GM12878 (cell line): ENCODE measurements around the gene PRG3. TPM values are rescaled to one million over a fixed set of nuclear protein-coding genes. Genes with fewer than 3 reads are reported as not detected.

ENCODE experiments used
- ATAC-seq: fragments of 200-7000 bp; cut with Tn5 transposase; 3 replicates; pipeline ENCODE4 v1.9.1; 2020; ENCODE audit warnings: mild to moderate bottlenecking, moderate library complexity
- BruUV-seq: library from RNA; stranded (reverse); fragments of 400-500 nt; replicated peaks from 2 replicates; lab custom pipeline; 2021; lab: Mats Ljungman, UMichigan
- CTCF ChIA-PET: fragments of 300-600 bp; sonication (Branson Sonifier 250); formaldehyde crosslinking; extraction: SDS; loops from one replicate; lab custom pipeline; 2021; ENCODE audit warnings: inconsistent platforms; lab: Yijun Ruan, JAX
- POLR2A ChIA-PET: fragments of 350-600 bp; formaldehyde crosslinking; extraction: SDS; loops from one replicate; lab custom pipeline; 2021; ENCODE audit warnings: inconsistent platforms; lab: Charles Lee
- RAD21 ChIA-PET: fragments of 300-600 bp; sonication (Branson Sonifier 250); formaldehyde crosslinking; loops from one replicate; lab custom pipeline; 2023; ENCODE audit warnings: antibody characterized with exemption; ENCODE audit not compliant: unreplicated experiment; lab: Charles Lee
- SMC1A ChIA-PET: fragments of 300-600 bp; sonication (Branson Sonifier 250); formaldehyde crosslinking; loops from one replicate; lab custom pipeline; 2023; ENCODE audit not compliant: unreplicated experiment, uncharacterized antibody; lab: Charles Lee
- DNase-seq: peaks from one replicate; pipeline ENCODE4 v3.0.0-alpha.2; 2011; ENCODE audit warnings: low read depth, low spot score
- FAIRE-seq: peaks from 3 replicates; lab custom pipeline; 2011; peaks lifted over from hg19 to GRCh38; lab: Jason Lieb, UNC
- H2AFZ ChIP-seq: 2 replicates; pipeline ENCODE4 v1.6.0; 2011; ENCODE audit warnings: low read depth, low read length, control low read depth; ENCODE audit not compliant: control insufficient read depth
- H3K27ac ChIP-seq: 2 replicates; pipeline ENCODE4 v1.5.1; 2011; ENCODE audit warnings: control low read depth; ENCODE audit not compliant: control insufficient read depth, insufficient read depth
- H3K27me3 ChIP-seq, 2 experiments: replicated peaks in 1 of 2; 2 replicates each; pipeline versions ENCODE4 v1.6.0 to v1.6.1; 2011; ENCODE audit warnings: low read length in 1 of 2; ENCODE audit not compliant: control insufficient read depth in 2 of 2, insufficient read depth in 2 of 2
- H3K36me3 ChIP-seq, 2 experiments: 2 replicates each; pipeline ENCODE4 v1.5.1; 2011; ENCODE audit warnings: low read length in 1 of 2; ENCODE audit not compliant: control insufficient read depth in 2 of 2, insufficient read depth in 2 of 2
- H3K4me1 ChIP-seq: 2 replicates; pipeline ENCODE4 v1.6.1; 2011; ENCODE audit warnings: mild to moderate bottlenecking, low read length, moderate library complexity, mixed read lengths; ENCODE audit not compliant: control insufficient read depth, insufficient read depth
- H3K4me2 ChIP-seq: 2 replicates; pipeline ENCODE4 v1.6.0; 2011; ENCODE audit warnings: control low read depth; ENCODE audit not compliant: control insufficient read depth, insufficient read depth
- H3K4me3 ChIP-seq: fragments of 200-600 bp; sonication (generic); 2 replicates; pipeline ENCODE4 v1.5.1; 2016
- H3K79me2 ChIP-seq: 2 replicates; pipeline ENCODE4 v1.6.0; 2011; ENCODE audit warnings: low read length; ENCODE audit not compliant: control insufficient read depth, insufficient read depth
- H3K9ac ChIP-seq: 2 replicates; pipeline ENCODE4 v1.8.0; 2011; ENCODE audit warnings: low read length, control low read depth, mixed read lengths; ENCODE audit not compliant: control insufficient read depth, insufficient read depth
- H3K9me3 ChIP-seq: replicated peaks from 3 replicates; pipeline ENCODE4 v1.5.1; 2011; ENCODE audit warnings: mild to moderate bottlenecking, low read length; ENCODE audit not compliant: control insufficient read depth, insufficient read depth
- H4K20me1 ChIP-seq: 2 replicates; pipeline ENCODE4 v1.6.0; 2011; ENCODE audit not compliant: control insufficient read depth, insufficient read depth
- CREM ChIP-seq: IDR thresholded peaks from 2 replicates; pipeline ENCODE4 v1.6.1; 2014; ENCODE audit warnings: antibody characterized with exemption, low read depth
- ESRRA ChIP-seq: IDR thresholded peaks from 2 replicates; pipeline ENCODE4 v1.6.1; 2012; ENCODE audit warnings: mild to moderate bottlenecking, low read length, improper control_type of control experiment
- IKZF1 ChIP-seq: fragments of 450-650 bp; conservative IDR thresholded peaks from 2 replicates; pipeline ENCODE4 v1.6.1; 2017; ENCODE audit warnings: antibody characterized with exemption, mild to moderate bottlenecking
- NFYB ChIP-seq: IDR thresholded peaks from 2 replicates; pipeline ENCODE4 v1.6.1; 2011; ENCODE audit warnings: low read depth, mild to moderate bottlenecking, low read length, improper control_type of control experiment, moderate library complexity; ENCODE audit not compliant: insufficient read depth
- RAD21 ChIP-seq: IDR thresholded peaks from 2 replicates; pipeline ENCODE4 v1.6.1; 2011; ENCODE audit warnings: mild to moderate bottlenecking, low read depth, low read length, moderate library complexity; ENCODE audit not compliant: insufficient read depth
- SMAD5 ChIP-seq: IDR thresholded peaks from 2 replicates; pipeline ENCODE4 v1.6.1; 2016; ENCODE audit warnings: antibody characterized with exemption, low read depth
- SMC3 ChIP-seq: IDR thresholded peaks from 2 replicates; pipeline ENCODE4 v1.6.1; 2011; ENCODE audit warnings: low read length, improper control_type of control experiment, borderline replicate concordance
- WGBS: methylation state at CpG from one replicate; pipeline ENCODE4 v1.1.6; 2016; ENCODE audit warnings: low lambda C conversion rate; ENCODE audit not compliant: insufficient replicate concordance, insufficient coverage; ENCODE audit errors: missing lambda C conversion rate; 5-methylcytosine and 5-hydroxymethylcytosine counted together
- in situ Hi-C: fragments of 300-500 bp; cut with MboI; formaldehyde crosslinking; loops from 9 replicates; pipeline ENCODE4 v1.14.3; 2018; ENCODE audit warnings: mixed read lengths
- intact Hi-C: fragments of 100-400 bp; cut with micrococcal nuclease; formaldehyde crosslinking; loops from one replicate; pipeline ENCODE4 v1.14.2; 2022; ENCODE audit not compliant: unreplicated experiment
- polyA plus RNA-seq, 11 experiments: library from polyadenylated mRNA; depleted of rRNA in 4 of 11; unstranded in 6 of 11; stranded (reverse) in 5 of 11; fragments of >200 nt; fragmentation: Nextera tagmentation in 4 of 11; fragmentation: Illumina TruSeq in 1 of 11; extraction: Ambion mirVana in 4 of 11; extraction: Trizol in 1 of 11; gene quantifications; 1 replicate in 1 of 11; 2 replicates in 10 of 11; pipeline versions ENCODE4 v1.2.1 to v1.2.3, GENCODE V29; 2011 to 2016; ENCODE audit warnings: inconsistent platforms in 2 of 11, missing spikeins in 2 of 11, low read depth in 1 of 11
- total RNA-seq, 4 experiments: library from RNA; depleted of rRNA in 3 of 4; stranded (reverse); fragments of >200 nt in 3 of 4; fragmentation: Illumina TruSeq in 1 of 4; extraction: Trizol in 1 of 4; gene quantifications; 2 replicates each; pipeline versions ENCODE4 v1.2.1 to v1.2.3, GENCODE V29; 2013 to 2021
- TF ChIP-seq, protein P1 (sequence below): fragments of 450-650 bp; conservative IDR thresholded peaks from 2 replicates; pipeline ENCODE4 v1.6.1; 2017; ENCODE audit warnings: mild to moderate bottlenecking, moderate library complexity
- TF ChIP-seq, protein P2 (sequence below): IDR thresholded peaks from 2 replicates; pipeline ENCODE4 v1.6.1; 2011; ENCODE audit warnings: borderline replicate concordance, low read depth, mild to moderate bottlenecking, moderate library complexity, mixed read lengths, low read length; ENCODE audit not compliant: insufficient read depth; ENCODE audit errors: extremely low read length
- TF ChIP-seq, protein P3 (sequence below): fragments of 150-350 bp; IDR thresholded peaks from 2 replicates; pipeline ENCODE4 v1.6.1; 2014; ENCODE audit warnings: mild to moderate bottlenecking, low read depth, low read length
- TF ChIP-seq, protein P4 (sequence below): fragments of 450-650 bp; IDR thresholded peaks from 2 replicates; pipeline ENCODE4 v1.6.1; 2017; ENCODE audit warnings: mild to moderate bottlenecking, moderate library complexity

PRG3 gene
- total and polyA plus RNA-seq, 10 of the 15 experiments (the other 5 are each of a cell fraction or from before 2014, with no cell fraction given) = not detected

DNA sequence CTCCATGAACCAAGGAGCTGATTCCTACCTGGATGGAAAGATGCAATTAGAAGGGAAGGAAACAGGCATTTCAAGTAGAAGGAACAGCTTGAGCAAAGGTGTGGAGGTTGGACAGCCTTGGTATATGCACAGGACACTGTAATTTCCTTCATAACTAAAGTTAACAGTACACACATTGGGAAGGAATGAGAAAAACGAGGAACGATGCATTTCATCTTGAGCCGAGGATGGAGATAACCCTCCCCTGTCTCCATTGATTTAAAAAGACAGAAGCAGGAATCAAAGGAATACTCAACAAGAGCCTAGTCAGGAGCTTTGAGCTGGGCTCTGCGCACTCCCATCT lies 11.8 kb upstream of the PRG3 start (continued):
- TF ChIP-seq, protein P1, sequence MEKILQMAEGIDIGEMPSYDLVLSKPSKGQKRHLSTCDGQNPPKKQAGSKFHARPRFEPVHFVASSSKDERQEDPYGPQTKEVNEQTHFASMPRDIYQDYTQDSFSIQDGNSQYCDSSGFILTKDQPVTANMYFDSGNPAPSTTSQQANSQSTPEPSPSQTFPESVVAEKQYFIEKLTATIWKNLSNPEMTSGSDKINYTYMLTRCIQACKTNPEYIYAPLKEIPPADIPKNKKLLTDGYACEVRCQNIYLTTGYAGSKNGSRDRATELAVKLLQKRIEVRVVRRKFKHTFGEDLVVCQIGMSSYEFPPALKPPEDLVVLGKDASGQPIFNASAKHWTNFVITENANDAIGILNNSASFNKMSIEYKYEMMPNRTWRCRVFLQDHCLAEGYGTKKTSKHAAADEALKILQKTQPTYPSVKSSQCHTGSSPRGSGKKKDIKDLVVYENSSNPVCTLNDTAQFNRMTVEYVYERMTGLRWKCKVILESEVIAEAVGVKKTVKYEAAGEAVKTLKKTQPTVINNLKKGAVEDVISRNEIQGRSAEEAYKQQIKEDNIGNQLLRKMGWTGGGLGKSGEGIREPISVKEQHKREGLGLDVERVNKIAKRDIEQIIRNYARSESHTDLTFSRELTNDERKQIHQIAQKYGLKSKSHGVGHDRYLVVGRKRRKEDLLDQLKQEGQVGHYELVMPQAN = no peak
- no peak for TF ChIP-seq SMC3
- TF ChIP-seq, protein P2, sequence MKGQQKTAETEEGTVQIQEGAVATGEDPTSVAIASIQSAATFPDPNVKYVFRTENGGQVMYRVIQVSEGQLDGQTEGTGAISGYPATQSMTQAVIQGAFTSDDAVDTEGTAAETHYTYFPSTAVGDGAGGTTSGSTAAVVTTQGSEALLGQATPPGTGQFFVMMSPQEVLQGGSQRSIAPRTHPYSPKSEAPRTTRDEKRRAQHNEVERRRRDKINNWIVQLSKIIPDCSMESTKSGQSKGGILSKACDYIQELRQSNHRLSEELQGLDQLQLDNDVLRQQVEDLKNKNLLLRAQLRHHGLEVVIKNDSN = no peak
- TF ChIP-seq, protein P3, sequence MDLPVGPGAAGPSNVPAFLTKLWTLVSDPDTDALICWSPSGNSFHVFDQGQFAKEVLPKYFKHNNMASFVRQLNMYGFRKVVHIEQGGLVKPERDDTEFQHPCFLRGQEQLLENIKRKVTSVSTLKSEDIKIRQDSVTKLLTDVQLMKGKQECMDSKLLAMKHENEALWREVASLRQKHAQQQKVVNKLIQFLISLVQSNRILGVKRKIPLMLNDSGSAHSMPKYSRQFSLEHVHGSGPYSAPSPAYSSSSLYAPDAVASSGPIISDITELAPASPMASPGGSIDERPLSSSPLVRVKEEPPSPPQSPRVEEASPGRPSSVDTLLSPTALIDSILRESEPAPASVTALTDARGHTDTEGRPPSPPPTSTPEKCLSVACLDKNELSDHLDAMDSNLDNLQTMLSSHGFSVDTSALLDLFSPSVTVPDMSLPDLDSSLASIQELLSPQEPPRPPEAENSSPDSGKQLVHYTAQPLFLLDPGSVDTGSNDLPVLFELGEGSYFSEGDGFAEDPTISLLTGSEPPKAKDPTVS = no peak

DNA sequence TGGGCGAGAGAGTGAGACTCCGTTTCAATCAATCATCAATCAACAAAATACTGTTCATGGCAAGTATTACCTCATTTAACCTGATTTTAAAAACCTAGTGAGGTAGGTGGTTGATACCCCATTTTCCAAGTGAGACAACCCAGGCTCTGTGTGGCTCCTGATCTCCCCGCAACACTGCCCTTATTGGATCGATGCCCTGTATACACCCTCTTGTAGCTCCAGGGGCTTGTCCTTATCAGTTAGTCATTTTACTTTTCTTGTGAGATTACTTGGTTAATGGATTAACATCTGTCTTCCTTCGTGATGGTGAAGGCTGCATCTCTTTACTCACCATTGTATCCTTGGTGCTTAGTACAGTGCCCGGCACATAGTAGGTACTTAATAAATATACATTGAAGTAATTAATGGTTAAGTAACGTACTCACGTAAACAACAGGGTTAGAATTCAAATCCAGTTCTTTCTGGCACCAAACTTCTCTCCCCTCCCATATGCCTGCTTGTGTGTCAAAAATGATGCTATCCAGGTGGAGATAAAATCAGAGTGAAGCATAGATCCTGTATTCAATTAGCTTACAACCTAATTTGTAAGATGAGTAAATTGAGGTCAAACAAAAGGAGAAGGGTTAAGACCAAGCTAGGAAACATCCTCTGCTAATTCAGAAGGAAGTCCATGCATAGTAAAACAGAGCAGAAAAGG lies 11.3 kb upstream of the PRG3 start:
- no peaks in the 10 kb centered on the region for H3K9me3 ChIP-seq
- H3K4me3 ChIP-seq = no peak overlapping the region
- no peaks in the 10 kb centered on the region for H3K36me3 ChIP-seq
- RAD21 ChIA-PET = no interaction called here
- H3K27ac ChIP-seq = no peak overlapping the region
- H3K4me1 ChIP-seq = no peaks in the 10 kb centered on the region
- H3K27me3 ChIP-seq = no peaks in the 10 kb centered on the region
- H3K9ac ChIP-seq = no peak overlapping the region
- CTCF ChIA-PET = interaction anchor here (1.1 kb wide), 1 partner anchor 134 kb away, joined by 3 read pairs; no protein-coding TSS in a partner anchor
- intact Hi-C loops (no loop called here), in situ Hi-C loops (no loop called here)
- DNase-seq (no peak), FAIRE-seq (no peak), ATAC-seq (no peak)
- POLR2A ChIA-PET = no interaction called here
- SMC1A ChIA-PET = interaction anchor here (1.3 kb wide), 1 partner anchor 26 kb away, joined by 3 read pairs; no protein-coding TSS in a partner anchor
- H3K79me2 ChIP-seq = no peaks in the 10 kb centered on the region
- H4K20me1 ChIP-seq = no peaks in the 10 kb centered on the region
- no peak overlapping the region for H3K4me2 ChIP-seq
- no TSS peak for BruUV-seq
- 71% methylated on average over 8 of the region's 8 CpGs for WGBS
- no peak overlapping the region for H2AFZ ChIP-seq
- TF ChIP-seq RAD21 (no peak), CREM (no peak), NFYB (no peak), SMAD5 (no peak), ESRRA (no peak), IKZF1 (no peak)
- TF ChIP-seq, protein P4, sequence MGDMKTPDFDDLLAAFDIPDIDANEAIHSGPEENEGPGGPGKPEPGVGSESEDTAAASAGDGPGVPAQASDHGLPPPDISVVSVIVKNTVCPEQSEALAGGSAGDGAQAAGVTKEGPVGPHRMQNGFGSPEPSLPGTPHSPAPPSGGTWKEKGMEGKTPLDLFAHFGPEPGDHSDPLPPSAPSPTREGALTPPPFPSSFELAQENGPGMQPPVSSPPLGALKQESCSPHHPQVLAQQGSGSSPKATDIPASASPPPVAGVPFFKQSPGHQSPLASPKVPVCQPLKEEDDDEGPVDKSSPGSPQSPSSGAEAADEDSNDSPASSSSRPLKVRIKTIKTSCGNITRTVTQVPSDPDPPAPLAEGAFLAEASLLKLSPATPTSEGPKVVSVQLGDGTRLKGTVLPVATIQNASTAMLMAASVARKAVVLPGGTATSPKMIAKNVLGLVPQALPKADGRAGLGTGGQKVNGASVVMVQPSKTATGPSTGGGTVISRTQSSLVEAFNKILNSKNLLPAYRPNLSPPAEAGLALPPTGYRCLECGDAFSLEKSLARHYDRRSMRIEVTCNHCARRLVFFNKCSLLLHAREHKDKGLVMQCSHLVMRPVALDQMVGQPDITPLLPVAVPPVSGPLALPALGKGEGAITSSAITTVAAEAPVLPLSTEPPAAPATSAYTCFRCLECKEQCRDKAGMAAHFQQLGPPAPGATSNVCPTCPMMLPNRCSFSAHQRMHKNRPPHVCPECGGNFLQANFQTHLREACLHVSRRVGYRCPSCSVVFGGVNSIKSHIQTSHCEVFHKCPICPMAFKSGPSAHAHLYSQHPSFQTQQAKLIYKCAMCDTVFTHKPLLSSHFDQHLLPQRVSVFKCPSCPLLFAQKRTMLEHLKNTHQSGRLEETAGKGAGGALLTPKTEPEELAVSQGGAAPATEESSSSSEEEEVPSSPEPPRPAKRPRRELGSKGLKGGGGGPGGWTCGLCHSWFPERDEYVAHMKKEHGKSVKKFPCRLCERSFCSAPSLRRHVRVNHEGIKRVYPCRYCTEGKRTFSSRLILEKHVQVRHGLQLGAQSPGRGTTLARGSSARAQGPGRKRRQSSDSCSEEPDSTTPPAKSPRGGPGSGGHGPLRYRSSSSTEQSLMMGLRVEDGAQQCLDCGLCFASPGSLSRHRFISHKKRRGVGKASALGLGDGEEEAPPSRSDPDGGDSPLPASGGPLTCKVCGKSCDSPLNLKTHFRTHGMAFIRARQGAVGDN = no peak
